OCI-LY7 (cell line): ENCODE results near the gene UNC13B.
"Not testable (repeated sequence)": the region's sequence is repeated elsewhere in the genome, so short reads cannot be mapped to it uniquely, and the experiment has no call there.

Source experiments
- CTCF ChIP-seq: fragments of 200-600 bp; sonication (generic); conservative IDR thresholded peaks from 2 replicates; pipeline ENCODE4 v1.5.1; 2014; ENCODE audit warnings: mild to moderate bottlenecking, antibody characterized with exemption, low read length, moderate library complexity, mixed read lengths
- EZH2phosphoT487 ChIP-seq: fragments of 200-600 bp; sonication (generic); IDR thresholded peaks from 2 replicates; pipeline ENCODE4 v1.6.1; 2018; ENCODE audit warnings: low read depth, borderline replicate concordance, mild to moderate bottlenecking, mixed run types, antibody characterized with exemption, low read length, moderate library complexity, mixed read lengths

DNA sequence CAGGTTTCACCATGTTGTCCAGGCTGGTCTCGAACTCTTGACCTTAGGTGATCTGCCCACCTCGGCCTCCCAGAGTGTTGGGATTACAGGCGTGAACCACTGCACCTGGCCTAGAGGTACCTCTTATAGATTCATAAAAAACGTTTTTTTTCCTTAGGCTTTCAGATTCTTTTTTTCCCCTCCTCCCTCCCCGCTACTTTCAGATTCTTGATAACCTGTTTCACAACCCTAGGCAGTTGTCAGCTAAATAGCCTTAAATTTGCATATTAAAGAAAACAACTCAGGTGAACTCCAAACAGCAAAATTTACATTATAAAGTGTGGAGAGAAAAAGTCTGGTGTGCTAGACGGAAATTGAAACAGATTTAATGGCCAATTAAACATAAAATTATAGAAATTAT lies 4.0 kb upstream of the UNC13B start:
- not testable (repeated sequence) for TF ChIP-seq CTCF, EZH2phosphoT487
